ENCODE results near the gene TNNC2. TPM values are rescaled to one million over a fixed set of nuclear protein-coding genes. Genes with fewer than 3 reads are reported as not detected.
"Not testable (repeated sequence)": the region's sequence is repeated elsewhere in the genome, so short reads cannot be mapped to it uniquely, and the experiment has no call there.

Gene TNNC2
- total RNA-seq (2022) (0.79 TPM in 1 of 2 replicates, not detected in the other), Bru-seq, nascent RNA (percentile 30 among the genes with signal in this experiment), BruChase-seq, experiment 1, labeled RNA remaining after a 6-hour chase (percentile 46 among the genes with signal in this experiment), BruChase-seq, experiment 2, labeled RNA remaining after a 2-hour chase (percentile 42 among the genes with signal in this experiment)
- long read RNA-seq, partial matches to known transcripts, result 0 of 1 reads
- long read RNA-seq, other reads (novel, unspliced or antisense), result 0 of 1 reads

DNA sequence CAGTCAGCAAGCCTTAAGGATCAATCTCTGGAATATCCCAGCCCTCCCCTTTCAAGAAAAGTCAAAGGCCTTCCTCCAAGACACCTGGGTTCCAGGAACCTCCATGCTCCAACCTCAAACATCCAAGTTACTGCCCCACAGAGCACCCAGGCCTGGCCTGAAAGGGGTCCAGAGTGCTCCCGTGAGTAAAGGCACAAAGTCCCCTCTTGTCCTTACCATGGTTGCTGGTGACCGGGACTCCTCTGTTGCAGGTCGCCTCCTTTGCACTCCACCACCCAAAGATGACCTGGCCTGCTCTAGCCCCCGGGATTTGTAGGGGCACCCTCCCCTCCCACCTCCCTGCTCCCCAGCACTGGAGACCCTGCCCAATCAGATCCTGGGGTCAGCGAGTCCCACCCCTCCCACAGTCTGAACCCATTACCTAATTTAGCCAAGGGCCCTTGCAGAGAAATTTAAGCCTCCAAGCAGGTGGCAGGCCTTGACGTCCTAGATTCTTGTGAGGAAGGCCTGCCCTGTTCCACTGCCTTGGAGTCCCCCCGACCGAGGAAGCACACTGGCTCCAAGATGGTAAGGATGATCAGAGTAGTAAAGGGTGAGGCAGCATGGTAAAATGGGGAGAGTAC lies at the start of gene TNNC2:
Gene TNNC2, minus strand, starts transcription at position 283 of the 623 bp plus-strand sequence. Its CDS starts 64 bp downstream, at position 219.
- Mint-ChIP-seq H3K27ac (ENCODE audit: low read depth, unreplicated experiment) (no peak within 1 kb of the TSS), H3K4me1 (ENCODE audit: insufficient read depth, unreplicated experiment) (peaks cover 5% of the 10 kb centered on the region), H3K9me3 (ENCODE audit: unreplicated experiment) (no peaks in the 10 kb centered on the region), H3K36me3 (ENCODE audit: insufficient read depth, unreplicated experiment) (no peaks in the 10 kb centered on the region), H3K27me3 (ENCODE audit: insufficient read depth, unreplicated experiment) (no peaks in the 10 kb centered on the region), H3K4me3 (ENCODE audit: unreplicated experiment) (no peak within 1 kb of the TSS)
- TF ChIP-seq, protein P1, sequence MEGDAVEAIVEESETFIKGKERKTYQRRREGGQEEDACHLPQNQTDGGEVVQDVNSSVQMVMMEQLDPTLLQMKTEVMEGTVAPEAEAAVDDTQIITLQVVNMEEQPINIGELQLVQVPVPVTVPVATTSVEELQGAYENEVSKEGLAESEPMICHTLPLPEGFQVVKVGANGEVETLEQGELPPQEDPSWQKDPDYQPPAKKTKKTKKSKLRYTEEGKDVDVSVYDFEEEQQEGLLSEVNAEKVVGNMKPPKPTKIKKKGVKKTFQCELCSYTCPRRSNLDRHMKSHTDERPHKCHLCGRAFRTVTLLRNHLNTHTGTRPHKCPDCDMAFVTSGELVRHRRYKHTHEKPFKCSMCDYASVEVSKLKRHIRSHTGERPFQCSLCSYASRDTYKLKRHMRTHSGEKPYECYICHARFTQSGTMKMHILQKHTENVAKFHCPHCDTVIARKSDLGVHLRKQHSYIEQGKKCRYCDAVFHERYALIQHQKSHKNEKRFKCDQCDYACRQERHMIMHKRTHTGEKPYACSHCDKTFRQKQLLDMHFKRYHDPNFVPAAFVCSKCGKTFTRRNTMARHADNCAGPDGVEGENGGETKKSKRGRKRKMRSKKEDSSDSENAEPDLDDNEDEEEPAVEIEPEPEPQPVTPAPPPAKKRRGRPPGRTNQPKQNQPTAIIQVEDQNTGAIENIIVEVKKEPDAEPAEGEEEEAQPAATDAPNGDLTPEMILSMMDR (IDR thresholded peaks at IDR 0.05; ENCODE audit: unreplicated experiment), result no peak
- POLR2A ChIA-PET, result interaction anchor here (0.7 to 1.3 kb wide), 4 partner anchors 10 to 108 kb away, joined by 3 to 5 read pairs (median 3); partner anchors contain the start of genes PCIF1 and UBE2C
- intact Hi-C loops (cut with micrococcal nuclease), result no loop called here
- no TSS peak for BruUV-seq (replicated peaks)
- DNase-seq (ENCODE audit: unreplicated experiment), result no peak
- CTCF ChIA-PET, result interaction anchor here (1.7 kb wide), 1 partner anchor 28 kb away, joined by 12 read pairs; no protein-coding TSS in a partner anchor

DNA sequence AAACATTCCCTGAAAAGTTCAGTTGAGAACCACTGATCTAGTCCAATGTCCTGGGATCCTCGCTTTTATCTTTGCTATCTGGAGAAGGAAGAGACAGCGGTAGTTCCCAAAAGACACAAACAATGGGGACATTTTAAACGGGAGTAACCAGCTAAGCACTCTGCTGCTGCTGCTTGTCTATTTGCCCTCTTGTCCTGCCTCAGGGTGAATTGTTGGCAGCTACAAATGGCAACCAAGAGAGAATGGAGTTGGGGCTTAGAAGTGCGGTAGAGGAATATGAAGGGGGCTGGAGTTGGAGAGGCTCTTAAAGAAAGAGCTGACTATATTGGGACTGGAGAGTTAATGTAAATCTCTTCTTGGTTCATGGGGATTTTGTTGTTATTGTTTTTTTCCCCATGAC lies 47.5 kb upstream of the TNNC2 start:
- intact Hi-C loops (cut with micrococcal nuclease), result no loop called here
- no peaks in the 10 kb centered on the region for H3K4me1 Mint-ChIP-seq (ENCODE audit: insufficient read depth, unreplicated experiment)
- no TSS peak for BruUV-seq (replicated peaks)
- CTCF ChIA-PET, result interaction anchor here (0.6 kb wide), 1 partner anchor 88 kb away, joined by 3 read pairs; no protein-coding TSS in a partner anchor
- DNase-seq (ENCODE audit: unreplicated experiment), result no peak
- H3K4me3 Mint-ChIP-seq (ENCODE audit: unreplicated experiment), result no peak overlapping the region
- no peak overlapping the region for H3K27ac Mint-ChIP-seq (ENCODE audit: low read depth, unreplicated experiment)
- peaks cover 7% of the 10 kb centered on the region for H3K36me3 Mint-ChIP-seq (ENCODE audit: insufficient read depth, unreplicated experiment)
- POLR2A ChIA-PET, result interaction anchor here (1.1 kb wide), 1 partner anchor 31 kb away, joined by 4 read pairs; no protein-coding TSS in a partner anchor
- no peaks in the 10 kb centered on the region for H3K9me3 Mint-ChIP-seq (ENCODE audit: unreplicated experiment)
- H3K27me3 Mint-ChIP-seq (ENCODE audit: insufficient read depth, unreplicated experiment), result no peaks in the 10 kb centered on the region
- TF ChIP-seq, protein P1 (IDR thresholded peaks at IDR 0.05; ENCODE audit: unreplicated experiment), result no peak

DNA sequence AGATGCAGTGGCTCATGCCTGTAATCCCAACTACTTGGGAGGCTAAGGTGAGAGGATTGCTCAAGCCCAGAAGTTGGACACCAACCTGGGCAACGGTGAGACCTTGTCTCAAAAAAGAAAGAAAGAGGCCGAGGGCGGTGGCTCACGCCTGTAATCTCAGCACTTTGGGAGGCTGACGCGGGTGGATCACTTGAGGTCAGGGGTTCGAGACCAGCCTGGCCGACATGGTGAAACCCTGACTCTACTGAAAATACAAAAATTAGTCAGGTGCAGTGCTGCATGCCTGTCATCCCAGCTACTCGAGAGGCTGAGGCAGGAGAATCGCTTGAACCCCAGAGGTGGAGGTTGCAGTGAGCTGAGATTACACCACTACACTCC lies 47.0 kb upstream of the TNNC2 start:
- H3K27ac Mint-ChIP-seq (ENCODE audit: low read depth, unreplicated experiment); H3K36me3 Mint-ChIP-seq (ENCODE audit: insufficient read depth, unreplicated experiment); H3K9me3 Mint-ChIP-seq (ENCODE audit: unreplicated experiment); intact Hi-C loops (cut with micrococcal nuclease); H3K27me3 Mint-ChIP-seq (ENCODE audit: insufficient read depth, unreplicated experiment); POLR2A ChIA-PET; BruUV-seq (replicated peaks); H3K4me3 Mint-ChIP-seq (ENCODE audit: unreplicated experiment); DNase-seq (ENCODE audit: unreplicated experiment); H3K4me1 Mint-ChIP-seq (ENCODE audit: insufficient read depth, unreplicated experiment): not testable (repeated sequence)
- CTCF ChIA-PET, result interaction anchor here (0.6 to 1.1 kb wide), 2 partner anchors 13 to 88 kb away, joined by 3 to 4 read pairs; no protein-coding TSS in a partner anchor

DNA sequence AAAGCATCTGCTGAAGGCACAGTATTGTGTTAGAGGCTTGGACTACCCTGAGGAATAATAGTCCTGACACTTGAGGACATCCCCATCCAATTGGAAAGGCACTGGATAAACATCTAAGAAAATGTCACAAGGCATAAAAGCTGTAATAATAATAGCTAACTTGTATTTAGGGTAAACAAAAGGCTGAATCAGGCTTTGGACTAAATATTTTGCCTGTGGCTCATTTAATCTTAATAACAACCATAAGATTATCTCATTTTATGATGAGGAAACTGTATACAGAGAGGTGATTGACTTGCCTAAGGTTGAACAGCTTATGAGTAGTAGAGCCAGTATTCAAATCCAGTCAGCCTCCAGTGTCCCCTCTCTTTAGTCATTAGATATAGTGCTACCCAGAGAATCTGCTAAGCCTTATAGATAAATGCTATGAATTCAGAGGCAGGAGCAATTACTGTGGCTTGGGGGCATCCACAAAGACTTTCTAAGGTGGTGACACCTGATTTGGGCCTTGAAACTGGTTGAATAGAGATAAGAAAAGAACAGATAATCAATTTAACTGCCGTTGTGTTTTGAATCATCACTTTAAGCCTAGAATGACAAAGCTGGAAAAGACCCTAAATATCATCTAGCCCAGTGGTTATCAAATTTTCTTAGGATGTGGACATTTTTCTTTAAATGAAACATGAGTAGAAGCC lies 46.4 kb upstream of the TNNC2 start:
- CTCF ChIA-PET, result interaction anchor here (1.1 kb wide), 1 partner anchor 13 kb away, joined by 4 read pairs; no protein-coding TSS in a partner anchor
- Mint-ChIP-seq H3K4me1 (ENCODE audit: insufficient read depth, unreplicated experiment) (no peaks in the 10 kb centered on the region), H3K4me3 (ENCODE audit: unreplicated experiment) (no peak overlapping the region), H3K9me3 (ENCODE audit: unreplicated experiment) (no peaks in the 10 kb centered on the region), H3K27ac (ENCODE audit: low read depth, unreplicated experiment) (no peak overlapping the region), H3K36me3 (ENCODE audit: insufficient read depth, unreplicated experiment) (peaks cover 7% of the 10 kb centered on the region), H3K27me3 (ENCODE audit: insufficient read depth, unreplicated experiment) (no peaks in the 10 kb centered on the region)
- TF ChIP-seq, protein P1 (IDR thresholded peaks at IDR 0.05; ENCODE audit: unreplicated experiment), result no peak
- no peak for DNase-seq (ENCODE audit: unreplicated experiment)
- no TSS peak for BruUV-seq (replicated peaks)
- POLR2A ChIA-PET, result interaction anchor here (0.6 kb wide), 1 partner anchor 397 kb away, joined by 3 read pairs; no protein-coding TSS in a partner anchor
- intact Hi-C loops (cut with micrococcal nuclease), result no loop called here
